HG03520 (cell line): ENCODE results near the gene ETFDH.
A peak's percentile ranks its signal among the peaks of the same experiment; 100 is the strongest.
"Not testable (repeated sequence)": the region's sequence is repeated elsewhere in the genome, so short reads cannot be mapped to it uniquely, and the experiment has no call there.

Experiments used
- ATAC-seq: cut with Tn5 transposase; IDR thresholded peaks from one replicate; pipeline ENCODE4 v1.9.1; 2021; ENCODE audit warnings: mild to moderate bottlenecking, moderate library complexity; ENCODE audit not compliant: unreplicated experiment

Gene ETFDH

GRCh38 chr4:158676076-158676475 is 4.0 kb downstream of the ETFDH start:
- ATAC-seq: no peak

DNA sequence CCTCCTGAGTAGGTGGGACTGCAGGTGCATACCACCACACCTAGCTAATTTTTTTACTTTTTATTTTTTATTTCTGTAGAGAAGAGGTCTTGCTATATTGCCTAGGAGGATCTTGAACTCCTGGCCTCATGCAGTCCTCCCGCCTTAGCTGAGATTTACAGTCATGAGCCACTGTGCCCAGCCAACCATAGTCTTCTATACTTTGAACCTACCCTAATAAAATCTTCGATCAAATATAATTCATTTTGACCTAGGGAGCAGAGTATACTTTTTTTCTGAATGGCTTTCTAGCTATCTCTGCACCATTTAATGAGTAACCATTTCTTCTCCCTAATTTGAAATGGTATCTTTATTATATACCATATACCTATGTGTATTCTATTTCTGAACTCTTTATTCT is 6.7 kb downstream of the ETFDH start:
- no peak for ATAC-seq

GRCh38 chr4:158681629-158682028 is 9.5 kb downstream of the ETFDH start:
- ATAC-seq: no peak

DNA sequence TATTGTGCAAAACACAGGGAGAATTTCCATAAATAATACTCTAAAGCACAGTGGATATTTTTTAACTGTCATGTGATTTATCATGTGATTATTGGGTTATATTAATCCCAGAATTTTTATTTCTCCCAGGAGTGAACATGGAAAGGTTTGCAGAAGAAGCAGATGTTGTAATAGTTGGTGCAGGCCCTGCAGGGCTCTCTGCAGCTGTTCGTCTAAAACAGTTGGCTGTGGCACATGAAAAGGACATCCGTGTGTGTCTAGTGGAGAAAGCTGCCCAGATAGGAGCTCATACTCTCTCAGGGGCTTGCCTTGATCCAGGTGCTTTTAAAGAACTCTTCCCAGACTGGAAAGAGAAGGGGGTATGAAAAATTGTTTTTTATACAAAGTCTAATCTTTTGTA is 10.0 kb downstream of the ETFDH start:
- ATAC-seq: no peak

- no peak for ATAC-seq
These were observed 16.7 kb downstream of the ETFDH start for GRCh38 chr4:158688813-158689212.

GRCh38 chr4:158704274-158704673 is 32.2 kb downstream of the ETFDH start:
- ATAC-seq: no peak

GRCh38 chr4:158710814-158711213 is 38.7 kb downstream of the ETFDH start:
- no peak for ATAC-seq

- not testable (repeated sequence) for ATAC-seq
These were observed 40.5 kb downstream of the ETFDH start for GRCh38 chr4:158712622-158713021.

DNA sequence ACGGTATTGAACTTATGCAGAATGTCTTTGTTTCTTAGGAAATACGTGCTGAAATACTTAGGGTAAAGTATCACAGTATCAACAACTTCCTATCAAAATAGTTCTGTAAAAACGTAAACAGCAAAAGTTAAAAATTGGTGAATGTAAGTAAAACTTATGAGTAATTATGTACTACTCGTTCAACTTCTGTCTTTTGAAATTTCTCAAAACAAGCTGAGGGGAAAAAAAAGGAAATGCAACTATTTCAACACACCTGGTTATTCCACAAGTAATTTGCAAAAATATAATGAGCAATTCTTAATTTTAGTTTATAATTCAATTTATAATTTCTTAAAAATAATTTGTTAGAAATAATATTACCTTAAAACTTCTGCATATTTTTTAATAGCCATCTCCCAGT is 42.8 kb downstream of the ETFDH start:
- ATAC-seq: no peak

GRCh38 chr4:158715802-158716201 is 43.7 kb downstream of the ETFDH start:
- no peak for ATAC-seq

DNA sequence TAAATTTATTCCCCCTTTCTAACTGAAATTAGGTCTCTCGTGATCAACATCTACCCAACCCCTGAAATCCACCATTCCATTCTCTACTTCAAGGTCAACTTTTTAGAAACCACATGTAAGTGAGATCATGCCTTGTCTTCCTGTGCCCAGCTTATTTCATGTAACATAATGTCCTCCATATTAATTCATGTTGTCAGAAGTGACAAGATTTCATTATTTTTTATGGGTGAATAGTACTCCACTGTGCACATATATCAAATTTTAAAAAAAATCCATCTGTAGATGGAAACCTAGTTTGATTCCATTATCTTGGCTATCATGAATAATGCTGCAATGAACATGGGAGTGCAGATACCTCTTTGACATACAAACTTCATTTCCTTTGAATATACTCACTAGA is 49.6 kb downstream of the ETFDH start:
- no peak for ATAC-seq

DNA sequence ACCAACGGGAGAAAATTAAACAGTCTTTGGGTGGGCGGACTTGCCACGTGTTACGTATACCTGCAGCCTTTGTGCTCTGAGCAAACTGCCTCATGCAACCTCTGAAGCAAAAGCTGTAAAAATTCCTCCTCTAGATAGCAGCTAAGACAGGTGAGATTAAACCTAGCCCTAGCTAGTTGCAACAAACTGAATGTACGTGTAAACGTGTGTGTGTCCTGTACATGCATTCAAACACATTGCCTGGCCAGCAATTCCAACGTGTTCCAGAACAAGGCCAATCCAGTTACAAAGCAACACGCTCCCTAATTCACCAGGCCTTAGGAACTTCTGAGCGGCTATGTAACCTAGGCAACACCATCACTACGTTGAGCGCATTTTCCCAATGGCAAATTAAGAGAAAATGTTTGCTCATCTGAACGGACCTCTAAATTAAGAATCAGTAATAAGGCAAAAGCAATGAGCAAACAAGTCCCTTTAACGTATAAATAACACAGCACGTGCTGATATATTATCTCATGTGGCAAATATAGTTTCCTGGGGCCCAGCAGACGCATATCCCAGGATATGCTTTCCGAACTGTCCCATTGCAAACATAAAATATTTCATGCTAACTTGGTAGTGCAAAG is 50.3 kb downstream of the ETFDH start:
- ATAC-seq: peak; percentile 9

DNA sequence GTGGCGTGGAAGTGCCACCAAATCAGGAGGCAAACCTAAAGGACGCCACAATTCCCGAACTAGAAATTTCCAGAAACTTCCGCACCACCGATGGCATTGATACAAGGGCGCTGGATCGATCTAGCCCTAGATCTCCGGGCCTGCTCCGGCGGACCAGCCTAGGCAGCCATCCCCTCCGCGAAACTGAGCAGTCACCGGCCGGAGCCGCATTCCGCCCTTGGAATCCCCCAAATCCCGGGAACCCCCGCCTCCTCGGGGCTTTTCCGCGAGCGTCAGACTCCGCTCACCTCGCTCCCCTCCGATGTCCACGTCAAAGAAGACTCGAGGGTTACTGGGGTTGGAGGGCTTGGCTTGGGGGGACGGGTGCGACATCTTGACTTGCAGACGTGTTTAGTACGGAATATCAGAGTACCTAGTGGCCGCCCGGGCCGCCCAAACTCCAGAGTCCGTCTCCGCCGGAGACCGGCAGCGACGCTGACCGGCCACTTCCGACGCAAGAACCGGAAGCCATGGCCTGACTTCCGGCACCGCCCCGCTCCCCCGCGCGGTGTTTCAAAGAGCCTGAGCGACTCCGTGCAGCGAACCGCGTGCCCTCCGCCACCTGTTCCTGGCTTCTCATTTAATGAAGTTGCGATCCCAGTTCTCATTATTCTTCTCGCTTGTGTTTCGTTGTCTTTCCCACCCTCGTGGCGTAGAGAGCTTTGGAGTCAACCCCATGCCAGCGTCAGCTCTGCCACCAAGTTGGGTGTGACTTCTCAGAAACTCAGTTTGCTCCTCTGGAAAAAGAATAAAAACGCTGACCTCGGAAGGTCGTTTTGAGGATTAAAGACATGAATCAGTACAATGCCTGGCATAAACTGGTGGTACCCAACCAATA is 51.1 kb downstream of the ETFDH start, which contains the start of gene PPID:
Gene PPID (minus strand): TSS at position 480 of the 877 bp plus-strand sequence. CDS start 108 bp downstream, at position 372.
- ATAC-seq: peak; percentile 95

GRCh38 chr4:158724637-158725036 is 52.5 kb downstream of the ETFDH start:
- ATAC-seq: no peak

- no peak for ATAC-seq
These were observed 54.5 kb downstream of the ETFDH start for GRCh38 chr4:158726633-158727032.

DNA sequence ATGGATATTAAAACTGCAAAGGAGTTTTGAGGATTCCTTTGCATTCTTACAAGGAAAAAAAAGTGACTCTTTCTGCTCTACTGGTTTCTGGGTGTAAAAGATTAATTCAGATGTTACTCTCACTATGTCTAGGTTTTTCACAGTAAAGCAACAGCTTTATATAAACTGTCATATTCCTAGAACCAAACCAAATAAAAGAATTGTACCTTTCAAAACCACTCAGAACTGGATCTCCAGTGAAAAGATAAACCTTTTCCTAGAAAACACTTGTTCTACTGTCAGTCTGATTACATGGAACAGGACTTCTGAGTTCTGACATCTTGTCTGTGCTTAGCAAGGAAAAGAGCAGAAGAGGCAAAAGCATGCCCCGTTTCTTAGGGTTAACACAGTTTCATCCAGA is 56.1 kb downstream of the ETFDH start:
- no peak for ATAC-seq

DNA sequence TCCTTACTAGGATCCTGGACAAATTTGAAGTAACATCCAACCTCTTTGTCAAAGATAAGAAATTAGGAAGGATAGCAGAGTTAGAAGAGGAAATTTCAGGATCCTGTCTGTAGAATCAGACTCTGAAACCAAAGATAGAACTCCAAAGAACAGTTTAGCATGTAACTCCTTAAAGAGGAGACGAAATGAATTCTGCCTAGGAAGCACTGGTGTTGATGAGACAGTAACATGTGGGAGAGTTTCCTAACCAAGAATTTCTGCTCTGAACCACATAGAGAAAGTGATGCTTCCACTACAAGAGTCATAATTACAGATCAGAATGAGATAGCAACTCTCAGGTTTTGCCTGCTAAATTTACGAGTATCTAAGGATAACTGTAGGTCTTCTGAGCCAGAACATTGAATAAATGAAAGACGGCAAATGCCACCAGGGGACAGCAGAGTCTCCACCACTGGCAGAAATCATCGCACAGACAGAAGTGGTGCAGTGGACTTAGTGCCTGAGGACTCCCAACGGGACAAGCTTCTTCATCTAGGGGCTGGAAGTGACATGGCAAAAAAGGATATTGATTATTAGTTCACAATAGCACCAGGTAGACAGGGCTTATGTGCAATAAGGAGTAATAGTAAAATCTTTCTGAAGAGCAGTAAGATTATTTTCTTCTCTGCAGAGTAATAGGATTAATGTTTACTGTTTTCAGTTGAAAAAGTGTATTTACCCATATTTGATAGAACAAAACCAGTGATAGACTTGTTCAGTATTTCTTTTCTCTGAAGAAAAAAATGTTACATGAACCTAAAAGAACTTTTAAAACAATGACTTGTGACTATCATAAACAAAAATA is 57.8 kb downstream of the ETFDH start:
- ATAC-seq: peak; percentile 92

DNA sequence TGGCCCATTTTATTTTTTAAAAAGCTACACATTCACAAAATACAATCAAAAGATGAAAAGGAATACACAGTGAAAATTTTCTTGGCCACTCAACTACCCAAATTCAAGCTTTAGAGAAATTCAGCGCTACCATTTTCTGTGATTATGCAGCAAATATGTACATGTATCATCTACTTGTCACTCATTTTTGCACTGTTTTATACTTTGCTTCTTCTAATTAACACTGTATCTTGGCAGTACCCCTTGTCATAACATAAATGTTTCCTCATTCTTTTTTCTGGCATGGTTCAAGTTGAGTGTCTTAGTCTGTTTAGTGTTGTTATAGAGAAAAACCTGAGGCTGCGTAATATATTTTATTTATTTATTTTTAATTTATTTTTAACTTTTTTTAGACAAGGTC is 66.8 kb downstream of the ETFDH start:
- no peak for ATAC-seq

DNA sequence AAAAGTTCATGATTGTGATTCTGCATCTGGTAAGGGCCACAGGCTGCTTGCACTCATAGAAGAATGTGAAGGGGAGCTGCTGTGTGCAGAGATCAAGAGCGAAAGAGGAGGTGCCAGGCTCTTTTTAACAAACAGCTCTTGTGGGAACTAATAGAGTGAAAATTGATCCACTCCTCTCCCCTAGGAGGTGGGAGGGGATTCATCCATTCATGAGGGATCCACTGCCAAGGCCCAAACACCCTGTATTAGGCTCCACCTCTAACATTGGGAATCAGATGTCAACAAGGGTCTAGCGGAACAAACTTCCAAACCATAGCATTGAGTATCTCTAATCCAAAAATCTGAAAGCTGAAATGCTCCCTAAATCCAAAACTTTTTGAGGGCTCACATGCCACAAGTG is 67.5 kb downstream of the ETFDH start:
- no peak for ATAC-seq

GRCh38 chr4:158741326-158742021 is 69.4 kb downstream of the ETFDH start:
- ATAC-seq: no peak

- not testable (repeated sequence) for ATAC-seq
These were observed 74.4 kb downstream of the ETFDH start for GRCh38 chr4:158746537-158746936.
